HEK293T (cell line): Measurements from ENCODE around the gene MICOS13.

ENCODE experiments used
- BHLHE40 ChIP-seq: fragments of 450-650 bp; IDR thresholded peaks from 2 replicates; pipeline ENCODE4 v1.6.1; 2016; ENCODE audit warnings: mild to moderate bottlenecking, moderate library complexity, borderline replicate concordance
- LEF1 ChIP-seq: fragments of 450-650 bp; IDR thresholded peaks from 2 replicates; pipeline ENCODE4 v1.6.1; 2017; ENCODE audit warnings: mild to moderate bottlenecking, borderline replicate concordance
- NFRKB ChIP-seq: fragments of 450-650 bp; IDR thresholded peaks from 2 replicates; pipeline ENCODE4 v1.6.1; 2016; ENCODE audit warnings: mild to moderate bottlenecking, moderate library complexity
- SP1 ChIP-seq: fragments of 450-650 bp; IDR thresholded peaks from 2 replicates; pipeline ENCODE4 v1.6.1; 2017
- ZNF384 ChIP-seq: fragments of 450-650 bp; IDR thresholded peaks from 2 replicates; pipeline ENCODE4 v1.6.1; 2016
- TF ChIP-seq, protein P1 (sequence below): fragments of 450-650 bp; IDR thresholded peaks from 2 replicates; pipeline ENCODE4 v1.6.1; 2016

- TF ChIP-seq, protein P1, sequence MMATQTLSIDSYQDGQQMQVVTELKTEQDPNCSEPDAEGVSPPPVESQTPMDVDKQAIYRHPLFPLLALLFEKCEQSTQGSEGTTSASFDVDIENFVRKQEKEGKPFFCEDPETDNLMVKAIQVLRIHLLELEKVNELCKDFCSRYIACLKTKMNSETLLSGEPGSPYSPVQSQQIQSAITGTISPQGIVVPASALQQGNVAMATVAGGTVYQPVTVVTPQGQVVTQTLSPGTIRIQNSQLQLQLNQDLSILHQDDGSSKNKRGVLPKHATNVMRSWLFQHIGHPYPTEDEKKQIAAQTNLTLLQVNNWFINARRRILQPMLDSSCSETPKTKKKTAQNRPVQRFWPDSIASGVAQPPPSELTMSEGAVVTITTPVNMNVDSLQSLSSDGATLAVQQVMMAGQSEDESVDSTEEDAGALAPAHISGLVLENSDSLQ: no peak
- TF ChIP-seq NFRKB (no peak), LEF1 (no peak), SP1 (no peak), BHLHE40 (no peak), ZNF384 (no peak)
Observed at GRCh38 chr19:5672708-5673459, 7.4 kb downstream of the MICOS13 start.
